HG03139 (cell line): ENCODE data around the gene PTPRU.

Source experiments
- ATAC-seq: cut with Tn5 transposase; IDR thresholded peaks from one replicate; pipeline ENCODE4 v1.9.1; 2021; ENCODE audit not compliant: unreplicated experiment

The PTPRU gene

DNA sequence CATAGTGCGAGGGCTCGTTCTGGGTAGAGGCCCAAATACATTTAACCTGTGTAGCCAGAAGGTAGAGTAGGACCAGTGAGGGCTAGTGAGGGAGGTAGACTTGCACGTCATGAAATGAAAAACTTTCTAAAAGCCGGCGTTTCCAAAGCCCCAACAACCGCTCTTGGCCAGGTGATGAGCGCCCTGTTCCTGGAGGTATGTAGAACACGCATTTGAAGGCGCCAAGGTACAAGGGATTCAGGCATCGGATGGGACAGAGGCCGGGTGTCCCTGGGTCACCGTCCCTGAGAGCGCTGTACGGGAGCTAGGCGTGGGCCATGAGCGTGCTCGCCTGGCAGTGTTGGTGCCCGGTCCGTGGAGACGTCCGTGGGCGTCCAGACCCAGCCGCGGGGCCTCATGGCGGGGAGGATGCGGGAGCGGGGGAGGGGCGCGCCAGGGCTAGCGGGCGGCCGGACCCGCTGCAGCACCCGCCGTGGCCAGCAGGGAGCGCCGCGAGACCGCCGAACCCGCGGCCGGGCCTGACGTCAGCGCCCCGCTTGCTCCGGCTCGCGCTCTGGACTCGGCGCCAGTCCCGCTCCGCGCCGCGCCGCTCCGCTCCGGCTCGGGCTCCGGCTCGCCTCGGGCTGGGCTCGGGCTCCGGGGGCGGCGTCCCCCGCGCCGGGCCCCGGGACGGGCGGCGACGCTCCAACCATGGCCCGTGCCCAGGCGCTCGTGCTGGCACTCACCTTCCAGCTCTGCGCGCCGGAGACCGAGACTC is at the start of gene PTPRU:
TSS of gene PTPRU (plus strand) at position 568 of the 757 bp plus-strand sequence. CDS start at position 691, 123 bp downstream.
- peak; percentile 76 for ATAC-seq

DNA sequence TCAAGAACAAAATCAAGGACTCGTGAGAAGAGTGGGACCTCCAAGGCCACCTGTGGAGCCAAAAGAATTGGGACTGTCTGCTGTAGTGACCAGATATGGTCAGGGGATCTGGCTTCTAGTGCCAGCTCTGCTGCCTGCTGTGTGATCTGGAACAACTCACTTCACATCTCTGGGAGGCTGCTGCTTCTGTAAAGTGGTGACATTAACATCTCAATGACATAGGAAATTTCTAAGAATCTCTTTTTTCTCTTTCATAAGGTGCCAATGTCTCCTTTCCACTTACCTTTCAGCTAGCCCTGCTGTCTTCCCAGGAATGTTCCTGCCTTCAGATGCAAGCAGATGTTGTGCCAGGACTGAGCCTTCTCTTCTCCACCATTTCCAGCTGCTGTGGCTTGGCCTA is 49.6 kb upstream of the PTPRU start:
- ATAC-seq: no peak

DNA sequence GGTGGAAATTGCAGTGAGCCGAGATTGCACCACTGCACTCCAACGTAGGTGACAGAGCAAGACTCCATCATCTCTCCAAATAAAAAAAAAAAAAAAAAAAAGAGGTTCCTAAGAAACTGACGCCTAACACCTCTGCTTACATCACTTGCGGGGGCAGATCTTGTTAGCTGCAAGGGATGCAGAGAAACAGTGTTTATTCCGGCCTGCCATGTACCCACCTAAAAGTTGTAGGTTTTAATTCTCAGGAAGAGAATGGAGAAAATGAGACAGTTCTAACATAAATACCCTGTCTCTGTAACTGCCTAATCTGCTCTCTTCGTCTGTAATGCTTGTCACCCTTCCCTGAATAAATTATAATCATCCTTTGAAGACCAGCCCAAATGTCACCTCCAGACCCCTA is 45.6 kb upstream of the PTPRU start:
- no peak for ATAC-seq

DNA sequence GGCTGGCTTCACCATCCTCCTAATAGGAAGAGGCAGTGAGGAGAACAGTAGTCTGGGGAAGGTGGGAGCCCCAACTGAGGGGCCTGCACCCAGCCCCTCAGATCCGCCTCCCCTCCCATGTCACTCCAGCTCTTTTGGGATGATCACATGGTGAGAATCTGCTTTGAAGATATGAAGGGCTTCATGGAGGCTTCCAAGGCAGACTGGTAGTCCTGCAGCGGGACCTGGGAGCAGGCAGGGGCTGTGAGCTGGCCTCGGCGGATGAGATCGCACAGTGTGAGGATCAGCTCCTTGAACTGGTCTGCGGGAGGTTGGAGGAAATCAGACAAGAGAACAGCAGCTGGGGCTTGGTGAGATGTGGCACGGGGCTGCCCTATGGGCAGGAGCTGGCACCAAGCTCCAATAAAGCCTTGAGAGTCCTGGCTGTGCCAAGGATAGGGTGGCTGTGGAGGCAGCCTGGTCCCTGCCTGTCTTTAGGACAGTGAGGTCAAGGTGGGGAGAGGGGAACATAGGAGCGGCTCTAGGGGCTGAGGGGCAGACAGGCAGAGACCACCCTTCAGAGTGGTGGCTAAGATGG is 42.4 kb upstream of the PTPRU start:
- ATAC-seq: no peak

DNA sequence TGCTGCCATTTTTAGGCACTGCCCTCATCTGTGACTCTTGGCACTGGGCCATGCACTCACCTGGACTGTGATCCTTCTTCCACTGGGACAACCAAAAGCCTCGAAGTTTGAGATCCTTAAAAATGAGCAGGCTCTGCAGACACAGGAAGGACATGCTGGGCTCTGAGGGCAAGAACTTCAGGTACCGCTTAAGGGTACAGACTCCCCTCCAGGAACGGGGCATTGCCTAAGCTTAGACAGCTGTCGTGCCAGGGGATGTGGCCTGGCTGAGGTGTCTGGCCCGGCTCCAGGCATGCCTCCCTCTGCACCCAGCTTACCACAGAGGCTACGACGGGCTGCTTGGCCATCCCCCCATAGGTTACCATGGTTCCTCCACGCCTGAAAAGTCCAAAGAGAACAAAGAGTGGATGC is 40.4 kb upstream of the PTPRU start:
- ATAC-seq: no peak

DNA sequence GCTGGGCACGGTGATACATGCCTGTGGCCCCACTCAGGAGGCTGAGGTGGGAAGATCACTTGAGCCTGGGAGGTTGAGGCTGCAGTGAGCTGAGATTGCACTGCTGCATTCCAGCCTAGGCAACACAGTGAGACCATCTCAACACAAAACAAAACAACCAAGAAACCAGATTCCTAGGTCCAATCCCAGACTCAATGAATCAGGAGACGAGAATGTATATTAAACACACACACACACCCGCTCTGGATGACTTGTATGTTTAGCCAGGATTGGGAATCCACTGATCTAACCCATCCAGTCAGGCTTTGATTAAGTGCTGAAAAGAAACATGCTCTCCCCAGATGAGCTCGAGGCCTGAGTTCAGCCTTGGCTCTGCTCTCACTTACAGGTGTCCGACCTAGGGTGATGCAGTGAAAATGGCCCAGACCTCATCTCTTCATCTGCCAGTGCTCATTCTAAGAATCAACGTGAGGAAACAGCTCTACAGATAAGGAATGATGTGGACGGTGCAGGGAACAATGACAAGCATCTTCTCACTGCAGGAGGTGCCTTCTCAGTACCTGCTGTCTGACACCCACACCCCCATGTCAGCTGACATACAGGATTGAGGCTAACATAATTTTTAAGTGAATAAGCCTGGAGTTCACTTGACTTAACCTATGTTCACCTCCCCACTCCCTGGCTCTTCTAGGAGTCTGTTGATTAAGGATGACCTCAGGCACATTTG is 39.3 kb upstream of the PTPRU start:
- ATAC-seq: no peak

DNA sequence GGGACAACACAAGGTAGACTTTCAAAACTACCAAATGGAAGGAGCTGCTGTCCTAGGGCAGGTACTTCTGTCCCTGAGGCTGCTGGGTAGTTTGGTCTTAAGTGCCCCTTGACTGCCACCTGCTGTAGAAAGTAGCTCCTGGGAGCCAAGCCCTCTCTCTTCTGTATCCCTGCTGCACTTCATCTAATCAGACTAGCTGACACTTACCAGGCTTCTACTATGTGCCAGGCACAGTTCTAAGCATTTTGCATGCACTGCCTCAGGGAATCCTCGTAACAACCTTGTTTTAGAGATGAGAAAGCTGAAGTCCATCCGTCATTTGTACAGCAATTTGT is 38.8 kb upstream of the PTPRU start:
- ATAC-seq: no peak

DNA sequence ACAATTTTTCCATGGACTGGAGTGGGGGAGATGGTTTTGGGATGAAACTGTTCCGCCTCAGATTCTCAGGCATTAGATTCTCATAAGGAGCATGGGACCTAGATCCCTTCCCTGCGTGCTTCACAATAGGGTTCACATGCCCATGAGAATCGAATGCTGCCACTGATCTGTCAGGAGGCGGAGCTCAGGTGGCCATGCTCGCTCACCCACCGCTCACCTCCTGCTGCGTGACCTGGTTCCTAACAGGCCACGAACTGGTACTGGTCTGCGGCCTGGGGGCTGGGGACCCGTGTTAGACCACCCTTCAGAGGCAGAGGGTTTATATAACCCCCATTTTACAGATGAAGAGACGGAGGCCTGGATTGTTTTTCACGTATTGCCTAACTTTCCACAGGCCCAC is 38.3 kb upstream of the PTPRU start:
- ATAC-seq: no peak

DNA sequence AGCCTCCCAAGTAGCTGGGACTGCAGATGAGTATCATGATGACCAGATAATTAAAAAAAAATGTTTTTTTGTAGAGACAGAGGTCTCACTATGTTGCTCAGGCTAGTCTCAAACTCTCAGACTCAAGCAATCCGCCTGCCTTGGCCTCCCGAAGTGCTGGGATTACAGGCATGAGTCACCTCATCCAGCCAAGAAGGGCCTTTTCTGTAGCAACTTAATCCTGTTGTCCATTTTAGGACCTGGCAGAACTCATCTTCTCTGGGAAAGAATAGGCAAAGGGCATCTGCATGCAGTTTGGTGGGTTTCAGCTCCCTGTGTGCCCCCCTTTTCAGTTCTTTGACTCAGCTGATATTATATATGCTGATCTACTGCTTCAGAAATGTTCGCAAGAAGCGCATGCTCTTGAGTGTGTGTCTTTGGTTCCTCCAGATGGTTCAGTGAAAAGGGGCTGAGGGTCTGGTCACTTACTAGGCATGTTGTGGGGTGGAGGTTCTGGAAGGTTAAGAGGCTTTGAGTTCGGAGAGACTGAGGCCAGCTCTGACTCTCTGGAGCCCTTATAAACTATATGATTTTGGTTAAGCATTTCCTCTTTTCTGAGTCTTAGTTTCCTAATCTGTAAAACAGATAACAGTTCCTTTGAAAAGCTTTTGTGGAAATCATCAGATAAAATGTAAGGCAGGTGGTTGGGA is 35.3 kb upstream of the PTPRU start:
- no peak for ATAC-seq

DNA sequence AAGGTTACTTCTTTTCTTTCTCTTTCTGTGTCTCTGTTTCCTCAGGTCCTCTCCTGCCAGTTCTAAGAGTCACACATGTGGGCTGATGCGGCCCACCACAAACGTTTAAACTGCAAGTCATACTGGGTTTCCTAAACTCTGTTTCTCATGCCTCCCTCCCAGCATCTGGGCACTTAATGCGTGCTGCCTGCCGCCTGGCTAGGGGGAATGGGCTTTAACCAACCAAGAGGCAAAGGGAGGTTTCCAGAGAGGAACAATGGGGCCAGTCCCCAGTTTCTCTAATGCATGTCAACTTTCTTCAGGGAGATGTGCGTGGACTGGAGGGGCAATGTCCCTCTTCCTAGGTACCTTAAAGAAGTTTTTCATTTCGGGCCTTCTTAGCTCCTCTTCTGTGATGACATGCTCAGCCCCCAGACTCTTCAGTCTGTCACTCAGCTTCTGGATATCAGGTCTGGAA is 34.7 kb upstream of the PTPRU start:
- ATAC-seq: no peak

DNA sequence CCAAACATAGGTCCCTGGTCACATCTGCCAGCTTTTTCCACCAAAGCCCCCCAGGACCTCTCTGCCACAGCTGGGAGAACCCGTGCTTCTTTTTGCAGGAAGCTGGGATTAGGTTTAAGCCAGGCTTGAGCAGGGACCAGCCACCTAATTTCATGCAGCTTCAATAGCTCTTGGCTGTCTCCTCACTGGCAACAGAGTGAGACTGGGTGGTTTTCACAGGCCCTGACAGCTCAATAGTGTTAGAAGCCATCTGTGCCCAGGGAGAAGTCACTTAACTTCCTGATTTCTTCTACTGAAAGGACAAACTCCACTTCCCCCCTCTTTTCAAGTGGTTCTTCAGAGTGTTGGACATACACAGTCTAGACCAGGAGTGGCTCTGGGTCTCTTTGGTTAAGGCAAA is 34.3 kb upstream of the PTPRU start:
- no peak for ATAC-seq

DNA sequence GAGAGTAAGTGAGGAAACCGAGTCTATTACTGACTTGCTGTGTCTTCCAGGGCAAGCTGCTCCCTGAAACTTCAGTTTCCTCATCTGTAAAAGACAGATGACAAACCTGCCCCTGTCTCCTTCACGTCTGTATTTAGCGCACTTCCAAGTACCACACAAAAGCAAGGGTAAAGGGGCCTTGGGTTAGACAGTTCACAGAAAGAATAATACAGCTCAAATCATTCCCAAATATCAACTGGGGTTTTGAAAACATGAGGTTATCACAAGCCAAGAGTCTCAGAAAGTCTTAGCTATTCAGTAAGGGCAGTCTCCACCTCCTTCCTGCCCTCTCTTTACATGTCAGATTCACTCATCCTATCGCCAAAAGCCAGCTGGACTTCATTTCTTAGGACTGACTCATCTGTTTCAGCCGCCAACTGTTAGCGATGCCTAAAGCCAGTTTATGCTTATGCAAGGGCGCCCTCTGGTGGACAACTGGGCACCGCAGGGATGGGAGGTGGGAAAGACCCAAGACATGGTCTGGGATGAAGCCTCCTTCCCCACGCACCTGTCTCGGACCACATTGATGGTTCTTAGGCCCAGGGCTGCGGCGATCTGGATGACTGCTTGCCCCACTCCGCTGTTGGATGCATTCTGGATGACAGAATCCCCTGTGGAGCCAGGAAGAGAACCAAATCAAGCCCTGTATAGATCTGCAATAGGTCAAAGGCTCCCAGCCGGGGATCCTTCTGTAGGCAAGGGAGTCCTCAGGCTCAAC is 33.6 kb upstream of the PTPRU start:
- ATAC-seq: no peak

DNA sequence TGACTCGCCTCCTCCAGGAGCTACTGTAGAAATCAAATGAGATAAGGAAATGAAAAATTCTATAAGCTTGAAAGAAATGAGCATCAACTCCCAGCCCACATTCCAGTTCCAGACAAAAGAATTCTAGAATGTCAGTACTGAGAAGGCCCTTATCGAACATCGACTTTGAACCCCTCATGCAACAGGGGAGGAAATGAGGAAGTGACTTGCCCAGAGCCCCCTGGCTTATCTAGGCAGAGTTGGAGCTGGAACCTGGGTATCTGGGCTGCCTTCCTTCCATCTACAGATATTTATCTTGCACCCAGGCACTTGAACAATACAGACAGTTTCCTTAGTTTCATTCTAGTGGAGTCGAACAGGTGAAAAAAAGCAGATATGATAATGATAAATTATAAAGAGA is 27.9 kb upstream of the PTPRU start:
- no peak for ATAC-seq

DNA sequence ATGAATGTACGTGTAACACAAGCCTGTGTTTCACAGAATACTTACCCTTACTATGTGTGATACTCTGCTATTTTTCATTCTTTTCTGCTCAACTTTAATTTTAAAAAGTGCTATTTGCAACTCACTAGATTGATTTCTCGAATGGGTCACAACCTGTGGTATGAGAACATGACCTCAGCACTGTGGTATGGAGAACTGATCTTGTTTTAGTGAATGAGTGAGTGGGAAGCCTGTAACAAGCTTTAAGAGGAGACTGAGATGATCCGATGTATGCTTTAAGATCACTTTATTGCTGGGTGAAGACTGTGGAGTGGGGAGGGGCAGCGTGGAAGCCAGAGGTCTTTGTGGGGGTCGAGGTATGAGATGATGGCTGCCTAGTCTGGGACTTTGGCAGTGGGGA is 27.1 kb upstream of the PTPRU start:
- ATAC-seq: no peak

DNA sequence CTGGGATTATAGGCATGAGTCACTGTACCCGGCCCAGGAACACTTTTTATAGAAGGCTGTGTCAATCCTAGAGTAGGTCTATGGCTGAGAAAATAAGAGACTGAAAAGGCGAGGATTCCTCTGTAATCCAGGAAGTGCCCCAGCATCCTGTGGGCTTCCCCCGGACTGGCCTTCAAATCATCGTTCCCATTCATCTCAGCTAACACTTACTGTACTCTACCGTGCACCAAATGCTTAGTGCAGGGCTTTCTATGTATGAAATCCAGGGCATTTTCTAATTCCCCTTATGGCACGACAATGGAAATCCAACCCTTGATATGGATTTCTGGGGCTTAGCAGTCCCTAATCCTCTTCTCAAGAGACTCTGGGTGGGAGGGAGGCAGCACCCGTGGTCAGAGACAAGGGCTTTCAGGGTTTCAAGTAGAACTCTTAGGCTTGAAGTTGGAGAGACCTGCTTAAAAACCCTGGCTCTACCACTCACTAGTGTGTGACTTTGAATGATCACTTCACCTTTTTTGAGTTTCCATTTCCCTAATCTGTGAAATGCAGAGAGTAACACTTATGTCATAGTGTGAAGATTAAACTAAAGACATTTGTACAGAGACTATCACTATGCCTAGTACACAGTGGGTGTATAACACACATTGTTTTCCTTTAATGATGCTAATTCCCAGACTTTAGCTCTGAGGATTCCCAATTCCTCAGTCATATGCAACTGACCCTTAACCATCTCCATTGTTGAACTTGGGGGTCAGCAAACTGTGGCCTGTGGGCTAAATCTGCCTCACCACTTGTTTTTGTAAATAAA is 25.8 kb upstream of the PTPRU start:
- no peak for ATAC-seq

DNA sequence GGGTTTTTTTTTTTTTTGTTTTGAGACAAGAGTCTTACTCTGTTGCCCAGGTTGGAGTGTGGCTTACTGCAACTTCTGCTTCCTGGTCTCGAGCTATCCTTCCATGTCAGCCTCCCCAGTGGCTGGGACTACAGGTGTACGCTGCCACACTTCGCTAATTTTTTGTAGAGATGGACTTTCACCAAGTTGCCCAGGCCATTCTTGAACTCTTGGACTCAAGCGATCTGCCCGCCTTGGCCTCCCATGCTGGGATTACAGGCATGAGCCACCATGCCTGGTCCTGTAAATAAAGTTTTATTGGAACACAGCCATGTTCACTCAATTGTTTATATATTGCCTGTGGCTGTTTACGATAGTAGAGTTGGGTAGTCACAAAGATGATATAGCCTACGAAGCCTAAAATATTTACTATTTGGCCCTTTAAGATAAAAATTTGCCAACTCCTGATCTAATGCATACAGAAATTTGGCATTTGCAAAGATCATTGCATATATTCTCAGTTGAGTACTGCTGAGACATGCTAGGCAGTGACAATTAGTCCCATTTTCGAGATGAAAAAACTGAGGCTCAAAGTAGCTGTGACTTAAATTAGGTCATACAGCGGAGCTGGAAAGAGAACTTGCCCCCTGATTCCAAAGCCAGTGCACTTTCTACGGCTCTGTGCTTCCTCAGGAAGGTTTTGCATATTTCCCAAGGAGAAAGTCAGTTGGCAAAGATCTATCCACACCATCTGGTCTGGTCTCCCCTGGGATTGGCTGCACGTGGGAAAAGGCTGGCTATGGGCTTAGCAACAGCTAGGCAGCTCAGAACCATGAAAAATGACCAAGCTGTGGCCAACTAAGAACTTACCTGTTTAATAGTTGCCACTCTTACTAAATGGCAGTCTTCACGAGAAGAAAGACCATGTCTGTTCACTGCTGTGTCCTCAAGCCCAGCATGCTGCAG is 25.0 kb upstream of the PTPRU start:
- ATAC-seq: no peak

DNA sequence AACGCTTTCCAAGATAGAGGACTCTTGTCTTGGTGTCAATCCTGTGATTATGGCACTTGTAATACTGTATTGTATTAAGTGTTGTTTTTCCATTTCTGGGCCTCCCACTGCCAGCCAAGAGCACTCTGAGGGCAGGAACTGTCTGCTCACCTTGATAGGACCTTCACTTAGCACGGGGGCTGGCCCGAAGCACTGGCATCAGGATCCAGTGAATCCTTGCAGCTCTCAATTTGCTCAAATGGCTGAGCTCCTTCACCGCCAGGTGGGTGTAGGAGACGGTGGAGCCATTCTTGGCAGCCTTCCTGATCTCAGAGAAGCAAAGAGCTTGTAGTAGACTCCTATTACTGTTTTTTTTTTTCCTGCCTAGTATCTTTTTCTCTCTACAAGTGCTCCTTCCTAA is 23.3 kb upstream of the PTPRU start:
- no peak for ATAC-seq

DNA sequence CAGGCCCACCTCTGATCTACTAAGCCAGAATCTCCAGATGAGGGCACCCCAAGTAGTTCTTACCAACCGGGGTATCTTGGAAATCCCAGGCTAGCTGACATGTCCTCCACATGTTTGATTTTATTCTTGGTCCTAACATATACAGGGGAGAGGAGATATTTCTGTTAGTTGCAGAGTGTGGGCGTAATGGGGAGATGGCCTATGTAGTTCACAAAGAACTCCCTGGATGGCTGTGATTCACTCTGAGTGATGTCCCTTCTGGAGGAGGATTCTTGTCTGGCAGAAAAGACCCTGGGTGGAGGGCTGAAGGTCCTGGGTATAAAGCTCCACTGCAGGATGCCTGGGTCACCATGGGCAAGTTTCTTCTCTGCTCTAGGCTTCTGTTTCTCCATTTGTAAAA is 18.7 kb upstream of the PTPRU start:
- ATAC-seq: no peak

DNA sequence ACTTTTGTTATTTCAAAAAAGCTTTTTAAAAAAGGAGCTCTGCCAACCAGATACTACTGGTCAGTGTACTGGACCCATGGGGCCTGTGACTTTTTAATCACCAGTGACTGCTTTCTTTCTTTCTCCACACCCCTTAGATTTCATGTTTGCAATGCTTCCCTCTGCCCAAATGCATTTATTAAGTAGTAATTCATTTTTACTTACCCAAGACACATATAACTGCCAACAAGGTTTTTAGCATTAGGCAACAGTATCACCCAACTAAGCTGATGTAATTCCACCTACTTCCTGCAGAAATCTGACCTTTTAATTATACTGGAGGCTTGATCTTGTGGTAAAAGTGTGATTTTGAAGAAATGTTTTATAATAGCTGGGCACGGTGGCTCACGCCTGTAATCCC is 18.1 kb upstream of the PTPRU start:
- no peak for ATAC-seq
